Activated CD4-positive, CD25-positive, alpha-beta regulatory T cell (primary cell): Measurements from ENCODE around the gene SEZ6.

ENCODE experiments used
- DNase-seq, 4 experiments: peaks; one replicate each; lab custom pipeline; 2025; lab: John Stamatoyannopoulos, UW

SEZ6 gene

GRCh38 chr17:29000973-29001372 lies 4.9 kb downstream of the SEZ6 start:
- no peak for DNase-seq

GRCh38 chr17:28999206-28999605 lies 6.6 kb downstream of the SEZ6 start:
- no peak for DNase-seq

- no peak for DNase-seq
Measured at GRCh38 chr17:28997806-28998205, 8.0 kb downstream of the SEZ6 start.

GRCh38 chr17:28996554-28997096 lies 9.2 kb downstream of the SEZ6 start:
- no peak for DNase-seq

GRCh38 chr17:28993645-28994426 lies 12.0 kb downstream of the SEZ6 start:
- no peak for DNase-seq

DNA sequence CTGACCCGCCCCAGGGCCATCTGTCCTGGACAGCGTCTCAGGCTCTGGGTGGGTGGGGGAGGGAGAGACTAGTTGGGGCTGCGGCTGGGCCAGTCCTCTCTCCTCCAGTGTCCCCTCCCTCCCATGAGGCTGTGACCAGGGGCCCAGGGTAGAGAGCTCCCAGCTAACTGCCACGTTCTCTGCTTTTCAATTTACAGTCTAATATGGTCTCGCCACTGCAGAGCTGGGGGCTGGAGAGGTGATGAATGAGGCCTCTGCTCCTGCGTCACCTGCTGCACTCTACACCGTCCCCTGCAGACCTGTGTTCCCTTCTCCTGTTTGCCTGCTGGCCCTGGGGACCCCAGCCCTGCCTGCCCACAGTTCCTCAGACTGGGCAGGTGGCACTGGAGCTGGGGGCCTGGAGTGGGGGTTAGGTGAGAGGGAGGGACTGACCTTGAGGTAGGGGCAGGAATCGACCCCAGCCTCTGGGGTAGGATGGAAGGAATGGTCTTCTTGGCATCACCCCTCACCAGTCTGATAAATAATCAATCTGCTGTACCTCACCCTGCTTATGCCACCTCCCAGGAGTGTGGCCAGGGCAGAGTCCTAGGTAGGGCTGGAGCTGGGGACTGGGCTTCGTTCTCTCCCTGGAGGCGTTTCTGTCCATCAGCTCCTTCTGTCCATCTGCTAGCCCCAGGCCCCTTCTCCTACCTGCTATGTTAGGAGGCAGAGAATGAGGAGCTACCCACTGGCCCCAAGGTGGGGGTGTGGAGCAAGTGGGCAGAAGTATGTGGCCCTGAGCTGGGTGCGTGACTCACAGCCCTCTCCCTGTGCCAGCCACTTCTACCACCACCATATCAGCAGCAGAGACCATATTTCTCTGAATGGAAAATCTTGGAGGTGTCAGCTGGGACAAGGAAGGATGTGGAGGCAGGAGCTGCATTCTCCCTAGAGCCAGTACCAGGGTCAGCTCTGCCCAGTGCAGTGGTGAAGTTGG lies 12.9 kb downstream of the SEZ6 start:
- DNase-seq: no peak

DNA sequence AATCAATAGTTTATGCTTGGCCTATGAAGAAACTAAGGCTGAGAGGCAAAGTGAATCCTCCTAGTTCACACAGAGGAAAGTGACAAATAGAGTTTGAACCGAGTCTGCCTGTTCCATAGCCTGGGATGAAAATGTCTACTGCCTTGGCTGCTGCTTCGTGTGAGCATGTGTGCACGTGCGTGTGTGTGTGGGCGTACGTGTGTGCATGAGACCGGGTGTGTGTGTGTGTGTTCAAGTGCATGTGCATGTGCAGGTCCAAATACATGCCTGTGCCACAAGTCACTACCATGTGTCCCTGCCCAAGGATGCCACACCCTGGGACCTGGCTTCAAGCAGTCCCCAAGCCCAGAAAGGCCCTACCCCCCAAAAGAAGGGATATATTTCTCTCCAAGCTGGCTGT lies 13.6 kb downstream of the SEZ6 start:
- DNase-seq: no peak

- no peak for DNase-seq
Measured at GRCh38 chr17:28991779-28992178, 14.1 kb downstream of the SEZ6 start.

DNA sequence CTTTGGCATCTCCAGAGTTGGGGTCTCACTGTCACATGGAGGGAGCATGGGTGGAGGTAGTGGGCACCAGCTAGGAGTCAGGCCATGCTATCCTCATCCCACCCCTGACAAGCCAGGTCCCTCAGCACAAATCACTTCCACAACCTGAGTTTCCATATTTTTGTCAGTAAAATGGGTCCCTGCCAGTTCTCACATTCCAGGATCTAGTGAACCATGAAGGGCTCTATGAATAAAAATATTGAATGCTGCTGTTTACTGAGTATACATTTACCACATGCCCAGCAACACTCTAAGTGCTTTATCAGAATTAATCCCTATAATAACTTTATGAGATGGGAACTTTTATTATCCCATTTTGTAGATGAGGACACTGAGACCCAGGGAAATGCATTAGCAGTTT lies 16.8 kb downstream of the SEZ6 start:
- no peak for DNase-seq

DNA sequence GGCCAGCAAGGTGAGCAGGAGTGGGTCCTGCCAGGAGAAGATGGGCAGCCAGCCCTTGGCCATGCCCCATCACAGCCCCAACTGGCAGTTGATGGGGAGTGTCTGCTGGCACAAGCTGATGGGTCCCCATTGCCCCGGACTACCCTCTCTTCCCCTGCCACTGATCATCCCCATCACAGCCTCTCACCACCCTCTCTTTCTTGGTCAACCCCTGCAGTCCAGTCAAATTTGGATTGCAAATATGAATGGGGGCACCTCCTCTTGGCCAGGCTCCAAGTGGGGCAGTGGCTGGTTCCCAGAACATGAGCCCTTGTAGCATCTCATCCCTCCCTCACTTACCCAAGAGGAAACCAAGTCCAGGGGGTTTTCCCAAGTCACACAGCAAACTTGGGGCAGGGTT lies 17.4 kb downstream of the SEZ6 start:
- no peak for DNase-seq

DNA sequence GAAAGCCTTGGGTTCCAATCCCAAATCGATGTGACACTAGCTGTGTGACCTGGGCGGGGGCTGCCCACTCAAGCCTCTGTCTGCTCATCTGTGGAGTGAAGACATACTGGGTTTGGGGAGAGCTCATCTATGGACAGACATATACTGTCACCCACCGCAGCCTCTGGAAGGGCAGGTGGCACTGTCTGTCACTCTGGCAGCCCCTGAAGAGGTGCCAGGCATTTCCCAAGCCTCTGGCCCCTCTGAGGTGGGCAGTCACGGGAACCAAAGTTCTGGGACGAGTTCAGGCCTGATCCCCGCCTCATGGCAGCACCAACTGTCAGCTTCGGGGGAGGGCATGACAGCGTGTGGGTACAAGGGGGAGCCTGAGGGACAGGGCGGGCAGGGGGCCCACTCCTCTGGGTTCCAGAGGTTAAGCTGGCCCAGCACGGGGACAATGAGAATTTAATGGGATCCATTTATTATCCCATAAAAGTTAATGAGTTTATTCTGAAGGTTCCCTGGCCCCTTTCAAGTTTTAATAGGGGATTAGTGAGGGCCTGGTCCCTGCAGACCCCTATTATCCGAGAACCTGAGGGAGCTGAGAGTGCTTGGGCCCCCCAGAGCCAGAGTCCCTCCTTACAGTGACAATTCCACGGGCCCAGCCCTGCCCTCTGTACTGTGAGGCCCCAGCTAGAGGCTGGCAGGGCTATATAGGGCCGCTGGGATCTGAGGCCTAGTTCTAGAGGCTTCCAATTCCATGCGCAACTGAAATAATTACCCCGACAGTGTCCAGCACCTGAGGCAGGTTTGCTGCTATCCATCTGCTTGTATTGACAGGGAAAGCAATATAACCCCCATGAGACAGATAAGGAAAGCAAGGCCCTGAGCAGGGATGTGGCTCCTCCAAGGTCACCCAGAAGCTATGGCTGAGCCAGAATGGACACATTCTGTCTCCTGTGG lies 18.8 kb downstream of the SEZ6 start:
- DNase-seq: no peak

DNA sequence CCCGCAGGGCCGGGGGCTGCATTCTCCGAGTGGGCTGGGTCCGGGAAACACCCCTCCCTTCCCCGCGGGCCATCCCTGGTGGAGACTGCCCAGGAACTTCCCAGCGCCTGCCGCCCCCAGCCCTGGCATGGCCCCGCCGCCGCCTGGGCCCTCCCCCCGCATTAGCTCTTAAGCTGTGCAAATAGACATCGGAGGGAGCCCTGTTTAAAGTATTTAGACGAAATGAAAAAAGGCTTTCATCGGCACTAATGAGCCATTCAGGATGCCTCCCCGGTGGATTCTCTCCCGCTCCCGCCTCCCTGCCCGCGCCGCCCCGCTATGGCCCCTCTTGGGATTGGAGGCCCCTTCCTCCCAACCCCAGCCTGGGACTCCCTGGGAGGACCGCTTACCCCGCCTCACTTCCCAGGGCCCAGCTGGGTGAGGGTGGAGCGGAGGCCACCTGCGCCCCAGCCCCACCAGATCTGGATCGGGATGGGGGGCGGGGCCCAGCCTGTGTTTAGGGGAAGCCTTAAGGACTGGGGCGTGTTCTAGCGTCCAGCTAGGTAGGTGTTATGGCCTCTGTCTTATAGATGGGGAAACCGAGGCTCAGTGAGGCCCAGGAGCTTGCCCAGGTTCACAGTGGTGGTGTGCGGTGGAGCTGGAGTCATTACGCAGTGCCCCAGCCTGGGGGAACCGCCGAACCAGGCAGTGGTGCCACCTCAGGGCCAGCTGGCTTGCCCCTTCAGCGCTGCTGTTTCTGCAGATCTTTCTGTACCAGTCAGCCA lies 19.7 kb downstream of the SEZ6 start:
- no peak for DNase-seq

DNA sequence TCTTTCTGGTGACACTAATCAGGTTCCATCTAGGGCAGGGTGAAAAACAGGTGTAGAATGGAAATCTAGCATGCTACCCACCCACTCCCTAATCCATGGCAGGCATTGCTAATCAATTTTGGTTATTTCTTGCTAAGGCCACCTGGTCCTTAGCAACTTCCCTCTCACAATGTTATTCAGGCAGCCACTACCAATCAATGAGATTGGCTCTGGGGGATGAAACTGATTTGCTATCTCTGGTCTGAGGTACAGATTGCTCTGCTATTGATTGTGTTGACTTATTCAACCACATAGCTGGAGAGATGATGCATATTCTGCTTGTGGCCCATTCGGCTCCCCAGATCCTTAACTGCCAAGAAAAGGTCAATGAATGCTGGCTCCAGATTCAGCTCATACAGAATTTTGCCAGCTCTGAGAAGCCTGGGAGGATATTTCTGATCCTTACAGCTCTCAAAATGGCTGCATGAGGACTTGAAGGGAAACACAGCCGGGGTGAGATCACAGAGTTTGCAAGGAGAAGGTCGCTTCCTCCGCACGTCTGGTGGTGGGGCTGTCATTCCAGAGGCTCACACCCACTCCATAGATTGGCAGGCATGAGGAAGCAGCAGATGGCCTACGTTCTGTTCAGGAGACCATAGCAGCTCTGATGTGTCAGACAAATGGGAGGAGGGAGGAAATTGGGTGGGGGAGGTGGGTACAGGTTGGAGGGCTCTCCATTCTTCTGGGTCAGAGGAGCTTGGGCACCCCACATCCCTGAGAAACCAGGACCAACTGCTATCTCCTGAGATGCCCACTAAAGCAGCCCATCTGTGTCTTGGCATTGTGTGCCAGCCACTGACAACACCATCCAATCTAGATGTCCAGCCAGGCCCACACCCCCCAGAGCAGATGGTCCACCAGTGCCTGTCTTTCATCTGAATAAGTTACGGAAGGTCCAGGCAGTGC lies 22.3 kb downstream of the SEZ6 start:
- DNase-seq: no peak

- DNase-seq: peak in 2 of 4 experiments; percentile 24 to 32
Measured at GRCh38 chr17:28982131-28982793, 23.6 kb downstream of the SEZ6 start.

DNA sequence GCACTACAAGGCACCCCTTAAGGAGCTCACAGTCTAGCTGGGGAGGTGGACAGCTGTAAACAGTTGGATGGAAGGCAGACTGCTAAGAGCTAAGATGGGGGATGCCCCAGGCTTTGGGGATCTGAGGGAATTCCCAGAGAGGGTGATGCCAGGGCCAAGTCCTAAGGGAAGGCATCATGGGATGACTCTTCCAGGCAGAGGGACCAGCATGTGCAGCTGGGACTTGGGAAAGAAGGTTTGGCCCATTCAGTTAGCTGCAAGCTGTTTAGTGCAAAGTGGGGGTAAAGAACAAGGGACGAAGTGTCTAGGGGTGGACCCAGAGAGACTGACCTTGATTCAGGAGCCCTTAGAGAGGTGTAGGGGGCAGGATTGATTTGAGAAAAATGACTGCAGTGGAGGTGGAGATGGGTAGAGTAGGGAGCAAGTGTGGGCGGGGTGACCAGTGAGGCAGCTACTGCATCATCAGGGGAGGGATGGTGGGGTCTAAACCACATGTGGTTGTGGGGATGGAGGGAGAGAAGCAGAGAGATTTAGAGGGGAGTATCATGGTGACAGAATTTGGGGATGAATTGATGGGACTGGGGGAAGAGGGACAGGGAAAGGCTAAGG lies 27.4 kb downstream of the SEZ6 start:
- no peak for DNase-seq

- DNase-seq: no peak
Measured at GRCh38 chr17:28977659-28978355, 28.0 kb downstream of the SEZ6 start.

GRCh38 chr17:28975646-28976045 lies 30.2 kb downstream of the SEZ6 start:
- no peak for DNase-seq

DNA sequence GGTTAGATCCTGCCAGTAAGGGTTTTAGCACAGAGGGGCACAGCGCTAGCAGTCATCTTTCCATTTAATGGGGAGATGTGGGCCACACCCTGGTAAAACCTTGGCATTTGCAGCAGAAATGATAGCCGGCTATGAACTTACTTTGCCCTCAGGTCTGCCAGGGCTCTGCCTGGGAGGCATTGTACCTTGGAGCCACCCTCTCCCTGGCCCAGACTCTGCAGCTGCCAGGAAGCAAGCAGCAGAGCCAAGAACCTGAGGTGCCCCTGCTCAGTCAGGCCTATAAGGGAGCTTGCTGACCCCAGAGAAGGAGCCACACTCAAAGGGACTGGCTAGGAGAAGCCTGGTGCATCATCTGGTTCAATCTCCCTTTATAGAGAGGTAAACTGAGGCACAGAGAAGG lies 30.8 kb downstream of the SEZ6 start:
- no peak for DNase-seq
